A673 (cell line): Measurements from ENCODE around the gene PLA2G6. TPM values are rescaled to one million over a fixed set of nuclear protein-coding genes. Genes with fewer than 3 reads are reported as not detected.

Source experiments
- BruUV-seq: library from RNA; stranded (reverse); fragments of 400-500 nt; replicated peaks from 2 replicates; lab custom pipeline; 2021; lab: Mats Ljungman, UMichigan
- CTCF ChIA-PET: fragments of 300-600 bp; sonication (Branson Sonifier 250); formaldehyde crosslinking; loops from one replicate; lab custom pipeline; 2022; ENCODE audit warnings: antibody characterized with exemption; lab: Charles Lee
- POLR2A ChIA-PET: fragments of 300-600 bp; sonication (Branson Sonifier 250); formaldehyde crosslinking; loops from one replicate; lab custom pipeline; 2022; ENCODE audit warnings: antibody characterized with exemption; ENCODE audit not compliant: low non-redundant PET; lab: Charles Lee
- DNase-seq: peaks from one replicate; pipeline ENCODE4 v3.0.0-alpha.2; 2015; ENCODE audit warnings: low spot score
- H3K27ac ChIP-seq: fragments of 200-600 bp; sonication (generic); 2 replicates; pipeline ENCODE4 v1.5.1; 2016; ENCODE audit warnings: mixed run types, low read depth, mild to moderate bottlenecking, mixed read lengths, antibody characterized with exemption, low read length; ENCODE audit not compliant: poor library complexity, severe bottlenecking
- H3K27me3 ChIP-seq: fragments of 200-600 bp; sonication (generic); replicated peaks from 2 replicates; pipeline ENCODE4 v1.6.1; 2017; ENCODE audit warnings: mixed run types, low read depth, mild to moderate bottlenecking, mixed read lengths, antibody characterized with exemption, low read length; ENCODE audit not compliant: insufficient read depth, poor library complexity
- H3K36me3 ChIP-seq: fragments of 200-600 bp; sonication (generic); 2 replicates; pipeline ENCODE4 v1.6.1; 2016; ENCODE audit warnings: mixed run types, mild to moderate bottlenecking, mixed read lengths, antibody characterized with exemption, low read length; ENCODE audit not compliant: insufficient read depth, poor library complexity, severe bottlenecking
- H3K4me1 ChIP-seq: fragments of 200-600 bp; sonication (generic); 2 replicates; pipeline ENCODE4 v1.6.1; 2017; ENCODE audit warnings: mixed run types, mild to moderate bottlenecking, mixed read lengths, antibody characterized with exemption, low read length; ENCODE audit not compliant: insufficient read depth, poor library complexity, severe bottlenecking
- H3K4me3 ChIP-seq: fragments of 200-600 bp; sonication (generic); 2 replicates; pipeline ENCODE4 v1.5.1; 2016; ENCODE audit warnings: low read depth, mixed run types, mild to moderate bottlenecking, mixed read lengths, low read length; ENCODE audit not compliant: poor library complexity, severe bottlenecking
- H3K9me3 ChIP-seq: fragments of 200-600 bp; sonication (generic); 2 replicates; pipeline ENCODE4 v1.6.1; 2016; ENCODE audit warnings: mixed run types, low read depth, mild to moderate bottlenecking, mixed read lengths, antibody characterized with exemption, low read length; ENCODE audit not compliant: poor library complexity, severe bottlenecking
- EZH2 ChIP-seq: fragments of 200-600 bp; sonication (generic); IDR thresholded peaks from 2 replicates; pipeline ENCODE4 v1.6.1; 2017; ENCODE audit warnings: borderline replicate concordance, low read depth, mild to moderate bottlenecking, mixed read lengths, antibody characterized with exemption, low read length; ENCODE audit not compliant: poor library complexity, severe bottlenecking
- intact Hi-C: fragments of 100-400 bp; cut with micrococcal nuclease; formaldehyde crosslinking; loops from one replicate; pipeline ENCODE4 v1.10.0; 2022; ENCODE audit not compliant: unreplicated experiment
- total RNA-seq: library from RNA; stranded (reverse); gene quantifications from 2 replicates; pipeline ENCODE4 v1.2.3, GENCODE V29; 2021
- TF ChIP-seq, protein P1 (sequence below): fragments of 300-800, 200-600 bp; sonication (generic); conservative IDR thresholded peaks from 2 replicates; pipeline ENCODE4 v1.5.1; 2017; ENCODE audit warnings: low read depth, mild to moderate bottlenecking, antibody characterized with exemption, low read length, moderate library complexity, mixed read lengths

The PLA2G6 gene
- total RNA-seq, 1 experiment from 2014 or later, result 31.8 TPM

DNA sequence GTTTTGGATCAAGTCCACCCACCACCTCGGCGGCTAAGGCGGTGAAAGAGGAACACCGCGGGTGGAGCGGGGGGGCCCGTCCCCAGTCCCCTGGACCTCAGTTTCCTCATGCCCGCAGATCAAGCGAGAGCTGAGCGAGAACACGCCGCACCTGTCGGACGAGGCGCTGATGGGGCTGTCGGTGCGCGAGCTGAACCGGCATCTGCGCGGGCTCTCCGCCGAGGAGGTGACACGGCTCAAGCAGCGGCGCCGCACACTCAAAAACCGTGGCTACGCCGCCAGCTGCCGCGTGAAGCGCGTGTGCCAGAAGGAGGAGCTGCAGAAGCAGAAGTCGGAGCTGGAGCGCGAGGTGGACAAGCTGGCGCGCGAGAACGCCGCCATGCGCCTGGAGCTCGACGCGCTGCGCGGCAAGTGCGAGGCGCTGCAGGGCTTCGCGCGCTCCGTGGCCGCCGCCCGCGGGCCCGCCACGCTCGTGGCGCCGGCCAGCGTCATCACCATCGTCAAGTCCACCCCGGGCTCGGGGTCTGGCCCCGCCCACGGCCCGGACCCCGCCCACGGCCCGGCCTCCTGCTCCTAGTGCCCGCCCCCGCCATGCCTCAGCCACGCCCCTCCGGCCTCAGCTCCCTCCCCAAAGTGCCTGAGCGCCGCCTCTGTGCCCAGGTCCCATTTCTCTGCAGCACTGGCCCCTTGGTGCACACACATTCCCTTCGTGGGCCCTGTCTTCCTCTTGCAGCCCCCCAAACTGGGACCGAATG is 32.8 kb upstream of the PLA2G6 start:
- BruUV-seq, result no TSS peak
- H3K4me3 ChIP-seq, result peak overlapping the region; percentile 29
- intact Hi-C loops, result no loop called here
- ChIA-PET CTCF (interaction anchor here (0.6 kb wide), 1 partner anchor 366 kb away, joined by 4 read pairs; no protein-coding TSS in a partner anchor), POLR2A (no interaction called here)
- no peak for TF ChIP-seq EZH2
- TF ChIP-seq, protein P1, sequence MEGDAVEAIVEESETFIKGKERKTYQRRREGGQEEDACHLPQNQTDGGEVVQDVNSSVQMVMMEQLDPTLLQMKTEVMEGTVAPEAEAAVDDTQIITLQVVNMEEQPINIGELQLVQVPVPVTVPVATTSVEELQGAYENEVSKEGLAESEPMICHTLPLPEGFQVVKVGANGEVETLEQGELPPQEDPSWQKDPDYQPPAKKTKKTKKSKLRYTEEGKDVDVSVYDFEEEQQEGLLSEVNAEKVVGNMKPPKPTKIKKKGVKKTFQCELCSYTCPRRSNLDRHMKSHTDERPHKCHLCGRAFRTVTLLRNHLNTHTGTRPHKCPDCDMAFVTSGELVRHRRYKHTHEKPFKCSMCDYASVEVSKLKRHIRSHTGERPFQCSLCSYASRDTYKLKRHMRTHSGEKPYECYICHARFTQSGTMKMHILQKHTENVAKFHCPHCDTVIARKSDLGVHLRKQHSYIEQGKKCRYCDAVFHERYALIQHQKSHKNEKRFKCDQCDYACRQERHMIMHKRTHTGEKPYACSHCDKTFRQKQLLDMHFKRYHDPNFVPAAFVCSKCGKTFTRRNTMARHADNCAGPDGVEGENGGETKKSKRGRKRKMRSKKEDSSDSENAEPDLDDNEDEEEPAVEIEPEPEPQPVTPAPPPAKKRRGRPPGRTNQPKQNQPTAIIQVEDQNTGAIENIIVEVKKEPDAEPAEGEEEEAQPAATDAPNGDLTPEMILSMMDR, result 0 out of 2 replicates have a peak, but pooled peaks have one; percentile 14
- H3K27me3 ChIP-seq, result no peaks in the 10 kb centered on the region
- no peaks in the 10 kb centered on the region for H3K36me3 ChIP-seq
- H3K4me1 ChIP-seq, result peaks cover 17% of the 10 kb centered on the region
- H3K27ac ChIP-seq, result no peak overlapping the region
- no peaks in the 10 kb centered on the region for H3K9me3 ChIP-seq
- DNase-seq, result peak; percentile 78

DNA sequence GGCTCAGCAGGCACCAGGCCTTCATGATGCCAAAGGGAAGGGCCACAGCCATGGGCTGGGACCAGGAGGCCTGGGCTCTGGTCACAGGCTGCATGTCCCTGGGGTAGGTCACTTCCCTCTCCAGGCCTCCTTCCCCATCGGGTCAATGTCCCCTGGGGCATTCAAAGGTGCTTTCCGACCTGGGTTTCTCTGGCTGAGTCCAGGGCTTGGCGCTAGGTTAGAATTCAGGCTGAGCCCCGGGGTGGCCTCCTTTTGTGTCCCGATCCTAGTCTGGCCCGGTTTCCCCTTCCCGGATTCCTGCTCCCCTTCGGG is 32.3 kb upstream of the PLA2G6 start:
- BruUV-seq, result no TSS peak
- H3K4me3 ChIP-seq, result peak overlapping the region; percentile 29
- ChIA-PET POLR2A (no interaction called here), CTCF (no interaction called here)
- H3K9me3 ChIP-seq, result no peaks in the 10 kb centered on the region
- no peak for DNase-seq
- H3K27ac ChIP-seq, result no peak overlapping the region
- intact Hi-C loops, result no loop called here
- no peaks in the 10 kb centered on the region for H3K27me3 ChIP-seq
- H3K36me3 ChIP-seq, result no peaks in the 10 kb centered on the region
- peaks cover 15% of the 10 kb centered on the region for H3K4me1 ChIP-seq
- TF ChIP-seq, protein P1, result no peak
- TF ChIP-seq EZH2, result no peak

DNA sequence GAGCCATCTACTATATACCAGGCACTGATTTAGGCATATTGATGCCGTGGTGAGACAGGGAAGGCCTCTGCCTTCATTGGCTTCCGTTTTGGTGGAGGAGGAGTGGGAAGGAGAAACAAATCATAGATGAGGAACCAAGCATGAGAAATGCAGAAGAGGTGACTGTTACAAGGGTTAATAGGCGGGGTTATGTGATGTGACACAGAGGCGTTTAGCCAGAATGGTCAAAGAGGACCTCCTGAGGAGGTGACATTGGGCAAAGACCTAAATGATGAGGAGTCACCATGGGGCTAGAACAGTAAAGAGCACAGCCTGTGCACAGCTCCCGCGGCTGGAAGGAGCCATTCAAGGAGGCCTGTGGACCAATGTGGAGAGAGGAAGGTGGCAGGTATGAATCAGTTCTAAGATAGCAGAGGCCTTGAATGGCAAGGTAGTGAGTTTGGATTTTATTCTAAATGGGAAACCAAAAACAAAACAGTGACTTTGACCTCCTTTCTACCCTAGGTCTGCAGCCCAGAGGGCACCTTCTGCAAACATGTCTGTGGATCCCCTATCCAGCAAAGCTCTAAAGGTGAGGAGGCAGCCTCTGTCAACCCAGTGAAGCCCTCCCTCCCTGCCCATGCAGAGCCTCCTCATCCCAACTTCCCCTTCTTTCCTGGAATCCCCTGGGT is 31.8 kb upstream of the PLA2G6 start:
- Histone ChIP-seq H3K9me3 (no peaks in the 10 kb centered on the region), H3K4me1 (peaks cover 10% of the 10 kb centered on the region), H3K4me3 (no peak overlapping the region), H3K27ac (no peak overlapping the region), H3K27me3 (no peaks in the 10 kb centered on the region), H3K36me3 (no peaks in the 10 kb centered on the region)
- ChIA-PET CTCF (no interaction called here), POLR2A (no interaction called here)
- DNase-seq, result no peak
- TF ChIP-seq, protein P1, result no peak
- no TSS peak for BruUV-seq
- intact Hi-C loops, result no loop called here
